Muscle of leg (tissue), 11 donors: ENCODE results near the gene CTXND1. TPM values are rescaled to one million over a fixed set of nuclear protein-coding genes. Genes with fewer than 3 reads are reported as not detected.

Source experiments
- DNase-seq: peaks from one replicate; pipeline ENCODE4 v3.0.0; 2013
- H3K27ac ChIP-seq: one replicate; pipeline ENCODE4 v1.5.1; 2013; ENCODE audit warnings: mild to moderate bottlenecking, low read length, control low read depth
- H3K27me3 ChIP-seq: one replicate; pipeline ENCODE4 v1.6.1; 2013; ENCODE audit warnings: low read length; ENCODE audit not compliant: control insufficient read depth, insufficient read depth
- H3K36me3 ChIP-seq: one replicate; pipeline ENCODE4 v1.6.1; 2013; ENCODE audit warnings: low read length; ENCODE audit not compliant: control insufficient read depth, insufficient read depth
- H3K4me1 ChIP-seq: one replicate; pipeline ENCODE4 v1.6.1; 2013; ENCODE audit warnings: low read length; ENCODE audit not compliant: control insufficient read depth, insufficient read depth
- H3K4me3 ChIP-seq: one replicate; pipeline ENCODE4 v1.5.1; 2013; ENCODE audit warnings: low read length, control low read depth
- H3K9me3 ChIP-seq: replicated peaks from 2 replicates; pipeline ENCODE4 v1.6.1; 2013; ENCODE audit warnings: low read depth, low read length; ENCODE audit not compliant: control insufficient read depth
- WGBS: methylation state at CpG from one replicate; pipeline ENCODE4 v1.1.5; 2013; ENCODE audit warnings: missing lambda C conversion rate; ENCODE audit not compliant: insufficient coverage; 5-methylcytosine and 5-hydroxymethylcytosine counted together
- polyA plus RNA-seq, 8 donors: library from polyadenylated mRNA; unstranded; fragments of 120-200 nt; gene quantifications; one replicate each; pipeline versions ENCODE4 v1.2.1 to v1.2.3, GENCODE V29; 2013; ENCODE audit warnings: inconsistent platforms in 1 of 8, low replicate concordance in 1 of 8; ENCODE audit not compliant: insufficient read length in 8 of 8, insufficient read depth in 1 of 8
- total RNA-seq: library from RNA; stranded (reverse); fragments of 120-200 nt; gene quantifications from one replicate; pipeline ENCODE4 v1.2.4, GENCODE V29; 2013

The CTXND1 gene
- total and polyA plus RNA-seq, 9 donors = 0.44 to 1.9 (median 0.83) TPM

- Histone ChIP-seq H3K9me3 (no peaks in the 10 kb centered on the region), H3K4me3 (no peak overlapping the region), H3K27ac (no peak overlapping the region), H3K4me1 (no peaks in the 10 kb centered on the region), H3K36me3 (no peaks in the 10 kb centered on the region), H3K27me3 (peaks cover 10% of the 10 kb centered on the region)
- DNase-seq = no peak
These were observed 12.0 kb upstream of the CTXND1 start for GRCh38 chr15:80264031-80264430.

- H3K27ac ChIP-seq = no peak overlapping the region
- H3K4me1 ChIP-seq = no peaks in the 10 kb centered on the region
- no peaks in the 10 kb centered on the region for H3K9me3 ChIP-seq
- H3K27me3 ChIP-seq = peaks cover 17% of the 10 kb centered on the region
- DNase-seq = no peak
- H3K4me3 ChIP-seq = no peak overlapping the region
- no peaks in the 10 kb centered on the region for H3K36me3 ChIP-seq
- no CpG with 5 or more reads among the region's 2 CpGs for WGBS
These were observed 8.5 kb upstream of the CTXND1 start for GRCh38 chr15:80260551-80260950.

GRCh38 chr15:80259942-80260510, 8.0 kb upstream of the CTXND1 start:
- H3K4me3 ChIP-seq = no peak overlapping the region
- H3K36me3 ChIP-seq = no peaks in the 10 kb centered on the region
- no peak for DNase-seq
- 83% methylated on average over 1 of the region's 1 CpG for WGBS
- no peak overlapping the region for H3K27ac ChIP-seq
- H3K27me3 ChIP-seq = peaks cover 20% of the 10 kb centered on the region
- H3K9me3 ChIP-seq = no peaks in the 10 kb centered on the region
- H3K4me1 ChIP-seq = no peaks in the 10 kb centered on the region

GRCh38 chr15:80251428-80252120, 439 bp downstream of the CTXND1 start:
- H3K27me3 ChIP-seq = peaks cover 52% of the 10 kb centered on the region

GRCh38 chr15:80250614-80251427, 1.2 kb downstream of the CTXND1 start:
- WGBS = 41% methylated on average over 10 of the region's 20 CpGs
- Histone ChIP-seq H3K36me3 (no peaks in the 10 kb centered on the region), H3K4me3 (no peak overlapping the region), H3K27me3 (peaks cover 51% of the 10 kb centered on the region), H3K27ac (no peak overlapping the region), H3K4me1 (no peaks in the 10 kb centered on the region), H3K9me3 (no peaks in the 10 kb centered on the region)
- DNase-seq = no peak

More at GRCh38 chr15:80251428-80252120, 439 bp downstream of the CTXND1 start:
- under 1% methylated on average over 78 of the region's 79 CpGs for WGBS
- Histone ChIP-seq H3K27ac (no peak overlapping the region), H3K9me3 (no peaks in the 10 kb centered on the region), H3K4me1 (no peaks in the 10 kb centered on the region), H3K4me3 (no peak overlapping the region), H3K36me3 (no peaks in the 10 kb centered on the region)
- DNase-seq = no peak

- H3K27ac ChIP-seq = no peak overlapping the region
- DNase-seq = no peak
- H3K4me1 ChIP-seq = no peaks in the 10 kb centered on the region
- peaks cover 55% of the 10 kb centered on the region for H3K27me3 ChIP-seq
- no CpG with 5 or more reads among the region's 2 CpGs for WGBS
- H3K36me3 ChIP-seq = no peaks in the 10 kb centered on the region
- H3K9me3 ChIP-seq = no peaks in the 10 kb centered on the region
- no peak overlapping the region for H3K4me3 ChIP-seq
These were observed 2.0 kb downstream of the CTXND1 start for GRCh38 chr15:80249973-80250372.

- no peak for DNase-seq
- Histone ChIP-seq H3K4me3 (no peak overlapping the region), H3K36me3 (no peaks in the 10 kb centered on the region), H3K27me3 (peaks cover 45% of the 10 kb centered on the region), H3K27ac (no peak overlapping the region), H3K4me1 (no peaks in the 10 kb centered on the region), H3K9me3 (no peaks in the 10 kb centered on the region)
- no CpG with 5 or more reads among the region's 1 CpG for WGBS
These were observed 4.7 kb downstream of the CTXND1 start for GRCh38 chr15:80247320-80247719.

GRCh38 chr15:80246425-80246894, 5.6 kb downstream of the CTXND1 start:
- no peaks in the 10 kb centered on the region for H3K36me3 ChIP-seq
- H3K9me3 ChIP-seq = no peaks in the 10 kb centered on the region
- H3K4me3 ChIP-seq = no peak overlapping the region
- peaks cover 7% of the 10 kb centered on the region for H3K4me1 ChIP-seq
- no peak overlapping the region for H3K27ac ChIP-seq
- DNase-seq = no peak
- H3K27me3 ChIP-seq = peaks cover 44% of the 10 kb centered on the region
- WGBS = 43% methylated on average over 6 of the region's 7 CpGs

- WGBS = 78% methylated on average over 3 of the region's 3 CpGs
- H3K36me3 ChIP-seq = no peaks in the 10 kb centered on the region
- H3K27me3 ChIP-seq = peaks cover 22% of the 10 kb centered on the region
- no peaks in the 10 kb centered on the region for H3K9me3 ChIP-seq
- peaks cover 10% of the 10 kb centered on the region for H3K4me1 ChIP-seq
- no peak overlapping the region for H3K4me3 ChIP-seq
- H3K27ac ChIP-seq = no peak overlapping the region
- no peak for DNase-seq
These were observed 9.2 kb downstream of the CTXND1 start for GRCh38 chr15:80242802-80243201.

- Histone ChIP-seq H3K27me3 (peaks cover 22% of the 10 kb centered on the region), H3K4me3 (no peak overlapping the region), H3K27ac (no peak overlapping the region), H3K9me3 (no peaks in the 10 kb centered on the region), H3K4me1 (peaks cover 10% of the 10 kb centered on the region), H3K36me3 (no peaks in the 10 kb centered on the region)
- WGBS = 30% methylated on average over 11 of the region's 11 CpGs
- DNase-seq = no peak
These were observed 9.8 kb downstream of the CTXND1 start for GRCh38 chr15:80242132-80242769.
